ENCODE measurements around the gene TBC1D22B.

TBC1D22B gene

DNA sequence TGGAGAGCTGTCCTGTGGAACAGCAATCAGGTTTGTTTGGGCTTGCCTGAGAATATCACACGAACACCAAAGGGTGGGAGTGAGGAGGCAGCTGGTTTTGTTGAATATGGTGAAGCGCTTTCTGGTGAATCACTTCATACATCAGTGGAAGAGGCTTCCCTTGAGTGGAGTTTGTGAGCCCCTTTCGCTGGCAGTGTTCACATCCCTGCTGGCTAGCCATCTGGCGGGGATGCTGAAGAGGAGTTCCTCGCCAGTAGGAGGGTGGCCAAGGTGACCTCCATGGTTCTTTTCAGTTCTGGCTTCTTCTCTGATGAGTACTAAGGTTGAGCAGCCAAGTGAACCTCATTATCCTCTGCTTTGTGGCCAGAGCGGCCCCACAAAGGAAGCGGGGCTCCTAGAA lies 58.5 kb downstream of the TBC1D22B start:
- no peak overlapping the region for H4K8ac ChIP-seq (ENCODE audit: low read depth, low read length)
- WGBS (ENCODE audit: extremely low coverage, insufficient coverage, insufficient read length): no CpG with 5 or more reads among the region's 7 CpGs

GRCh38 chr6:37317312-37318038 lies 59.9 kb downstream of the TBC1D22B start:
- Histone ChIP-seq H3K14ac (ENCODE audit: low read length) (no peak overlapping the region), H3K4ac (ENCODE audit: low read depth, low read length) (no peak overlapping the region), H4K8ac (ENCODE audit: low read depth, low read length) (no peak overlapping the region), H3K27me3 (ENCODE audit: insufficient read depth, low read length) (no peaks in the 10 kb centered on the region), H3K4me2 (ENCODE audit: low read length) (no peak overlapping the region), H2AFZ (ENCODE audit: insufficient read depth, low read length, poor library complexity) (no peak overlapping the region), H3K4me1 (ENCODE audit: control insufficient read depth in 1 of 2, insufficient read depth in 2 of 2, low read length in 2 of 2) (peaks cover 7 to 18% of the 10 kb centered on the region in 2 experiments), H4K12ac (ENCODE audit: low read depth, low read length) (no peak overlapping the region), H2AK5ac (ENCODE audit: low read length) (no peak overlapping the region), H3K9me3 (ENCODE audit: insufficient read depth, low read depth, low read length) (no peaks in the 10 kb centered on the region), H4K91ac (ENCODE audit: low read depth, low read length) (no peak overlapping the region), H2BK120ac (ENCODE audit: insufficient read depth, low read length, poor library complexity) (no peak overlapping the region), H3K4me3 (ENCODE audit: low read depth, low read length) (no peak overlapping the region), H2BK12ac (ENCODE audit: low read length) (no peak overlapping the region), H3K27ac (ENCODE audit: low read depth, low read length) (no peak overlapping the region), H3K36me3 (ENCODE audit: control insufficient read depth in 1 of 2, insufficient read depth in 2 of 2, low read length in 2 of 2) (peaks cover 33 to 42% of the 10 kb centered on the region in 2 experiments), H3K18ac (ENCODE audit: low read length) (no peak overlapping the region), H3K23ac (ENCODE audit: low read length) (no peak overlapping the region), H3K79me2 (ENCODE audit: control insufficient read depth, insufficient read depth, low read length, poor library complexity) (no peaks in the 10 kb centered on the region), H2BK5ac (ENCODE audit: low read depth, low read length, poor library complexity) (no peak overlapping the region), H3K9ac (ENCODE audit: low read length) (no peak overlapping the region), H3K79me1 (ENCODE audit: low read length) (peaks cover 2% of the 10 kb centered on the region)
- DNase-seq: no peak
- no CpG with 5 or more reads among the region's 5 CpGs for WGBS (ENCODE audit: extremely low coverage, insufficient coverage, insufficient read length)

More for the DNA sequence above, 58.5 kb downstream of the TBC1D22B start:
- Histone ChIP-seq H2AK5ac (ENCODE audit: low read length) (no peak overlapping the region), H3K4ac (ENCODE audit: low read depth, low read length) (no peak overlapping the region), H3K27ac (ENCODE audit: low read depth, low read length) (no peak overlapping the region), H3K79me1 (ENCODE audit: low read length) (peaks cover 2% of the 10 kb centered on the region), H2BK12ac (ENCODE audit: low read length) (no peak overlapping the region), H3K14ac (ENCODE audit: low read length) (no peak overlapping the region), H3K9ac (ENCODE audit: low read length) (no peak overlapping the region), H3K4me2 (ENCODE audit: low read length) (no peak overlapping the region), H3K18ac (ENCODE audit: low read length) (no peak overlapping the region), H3K79me2 (ENCODE audit: control insufficient read depth, insufficient read depth, low read length, poor library complexity) (no peaks in the 10 kb centered on the region), H3K36me3 (ENCODE audit: control insufficient read depth in 1 of 2, insufficient read depth in 2 of 2, low read length in 2 of 2) (peaks cover 33 to 39% of the 10 kb centered on the region in 2 experiments), H3K27me3 (ENCODE audit: insufficient read depth, low read length) (no peaks in the 10 kb centered on the region), H2BK120ac (ENCODE audit: insufficient read depth, low read length, poor library complexity) (no peak overlapping the region), H3K9me3 (ENCODE audit: insufficient read depth, low read depth, low read length) (no peaks in the 10 kb centered on the region), H4K12ac (ENCODE audit: low read depth, low read length) (no peak overlapping the region), H3K4me1 (ENCODE audit: control insufficient read depth in 1 of 2, insufficient read depth in 2 of 2, low read length in 2 of 2) (peaks cover 4 to 19% of the 10 kb centered on the region in 2 experiments), H4K91ac (ENCODE audit: low read depth, low read length) (no peak overlapping the region), H2AFZ (ENCODE audit: insufficient read depth, low read length, poor library complexity) (no peak overlapping the region), H2BK5ac (ENCODE audit: low read depth, low read length, poor library complexity) (no peak overlapping the region), H3K23ac (ENCODE audit: low read length) (no peak overlapping the region), H3K4me3 (ENCODE audit: low read depth, low read length) (no peak overlapping the region)
- DNase-seq: no peak

- no peak overlapping the region for H3K4ac ChIP-seq (ENCODE audit: low read depth, low read length)
- H3K4me2 ChIP-seq (ENCODE audit: low read length): no peak overlapping the region
- peaks cover 24 to 36% of the 10 kb centered on the region in 2 experiments for H3K36me3 ChIP-seq (ENCODE audit: control insufficient read depth in 1 of 2, insufficient read depth in 2 of 2, low read length in 2 of 2)
- no peak overlapping the region for H3K23ac ChIP-seq (ENCODE audit: low read length)
- H2BK5ac ChIP-seq (ENCODE audit: low read depth, low read length, poor library complexity): no peak overlapping the region
- no peak overlapping the region for H4K91ac ChIP-seq (ENCODE audit: low read depth, low read length)
- no peak overlapping the region for H2AFZ ChIP-seq (ENCODE audit: insufficient read depth, low read length, poor library complexity)
- peaks cover 7 to 20% of the 10 kb centered on the region in 2 experiments for H3K4me1 ChIP-seq (ENCODE audit: control insufficient read depth in 1 of 2, insufficient read depth in 2 of 2, low read length in 2 of 2)
- no peaks in the 10 kb centered on the region for H3K9me3 ChIP-seq (ENCODE audit: insufficient read depth, low read depth, low read length)
- H3K9ac ChIP-seq (ENCODE audit: low read length): no peak overlapping the region
- no peak overlapping the region for H4K8ac ChIP-seq (ENCODE audit: low read depth, low read length)
- no peak overlapping the region for H4K12ac ChIP-seq (ENCODE audit: low read depth, low read length)
- H2BK120ac ChIP-seq (ENCODE audit: insufficient read depth, low read length, poor library complexity): no peak overlapping the region
- WGBS (ENCODE audit: extremely low coverage, insufficient coverage, insufficient read length): no CpG with 5 or more reads among the region's 3 CpGs
- H2BK12ac ChIP-seq (ENCODE audit: low read length): no peak overlapping the region
- H3K18ac ChIP-seq (ENCODE audit: low read length): no peak overlapping the region
- no peak overlapping the region for H3K4me3 ChIP-seq (ENCODE audit: low read depth, low read length)
- no peak overlapping the region for H3K14ac ChIP-seq (ENCODE audit: low read length)
- DNase-seq: no peak
- H2AK5ac ChIP-seq (ENCODE audit: low read length): no peak overlapping the region
- peaks cover 2% of the 10 kb centered on the region for H3K79me1 ChIP-seq (ENCODE audit: low read length)
- H3K27ac ChIP-seq (ENCODE audit: low read depth, low read length): no peak overlapping the region
- H3K27me3 ChIP-seq (ENCODE audit: insufficient read depth, low read length): no peaks in the 10 kb centered on the region
- H3K79me2 ChIP-seq (ENCODE audit: control insufficient read depth, insufficient read depth, low read length, poor library complexity): no peaks in the 10 kb centered on the region
Measured at GRCh38 chr6:37319156-37319555, 61.6 kb downstream of the TBC1D22B start.

- Histone ChIP-seq H3K4ac (ENCODE audit: low read depth, low read length) (no peak overlapping the region), H3K9ac (ENCODE audit: low read length) (no peak overlapping the region), H3K79me2 (ENCODE audit: control insufficient read depth, insufficient read depth, low read length, poor library complexity) (no peaks in the 10 kb centered on the region), H3K18ac (ENCODE audit: low read length) (no peak overlapping the region), H4K8ac (ENCODE audit: low read depth, low read length) (no peak overlapping the region), H4K91ac (ENCODE audit: low read depth, low read length) (no peak overlapping the region), H3K27me3 (ENCODE audit: insufficient read depth, low read length) (no peaks in the 10 kb centered on the region), H3K27ac (ENCODE audit: low read depth, low read length) (peak overlapping the region; percentile 62), H2BK120ac (ENCODE audit: insufficient read depth, low read length, poor library complexity) (no peak overlapping the region), H3K4me3 (ENCODE audit: low read depth, low read length) (no peak overlapping the region), H3K23ac (ENCODE audit: low read length) (no peak overlapping the region), H3K79me1 (ENCODE audit: low read length) (peaks cover 2% of the 10 kb centered on the region), H3K4me2 (ENCODE audit: low read length) (no peak overlapping the region), H2AK5ac (ENCODE audit: low read length) (no peak overlapping the region), H3K9me3 (ENCODE audit: insufficient read depth, low read depth, low read length) (no peaks in the 10 kb centered on the region), H4K12ac (ENCODE audit: low read depth, low read length) (no peak overlapping the region), H3K36me3 (ENCODE audit: control insufficient read depth in 1 of 2, insufficient read depth in 2 of 2, low read length in 2 of 2) (peaks cover 23 to 35% of the 10 kb centered on the region in 2 experiments), H2AFZ (ENCODE audit: insufficient read depth, low read length, poor library complexity) (no peak overlapping the region), H3K4me1 (ENCODE audit: control insufficient read depth in 1 of 2, insufficient read depth in 2 of 2, low read length in 2 of 2) (peaks cover 7 to 20% of the 10 kb centered on the region in 2 experiments), H2BK12ac (ENCODE audit: low read length) (no peak overlapping the region), H3K14ac (ENCODE audit: low read length) (no peak overlapping the region), H2BK5ac (ENCODE audit: low read depth, low read length, poor library complexity) (no peak overlapping the region)
- whole genome bisulfite sequencing (ENCODE audit: extremely low coverage, insufficient coverage, insufficient read length): no CpG with 5 or more reads among the region's 4 CpGs
- DNase-seq: no peak
Measured at GRCh38 chr6:37319856-37320480, 62.4 kb downstream of the TBC1D22B start.

Data from trophoblast cell (in vitro differentiated cells and primary cell).